D721Med (cell line): ENCODE measurements around the gene DAZAP1.

Experiments used
- DNase-seq: peaks from one replicate; pipeline ENCODE4 v3.0.0; 2011; ENCODE audit warnings: low spot score; ENCODE audit not compliant: insufficient read length
- FAIRE-seq: peaks from 2 replicates; lab custom pipeline; 2011; peaks lifted over from hg19 to GRCh38; lab: Jason Lieb, UNC
- CTCF ChIP-seq: IDR thresholded peaks from 2 replicates; pipeline ENCODE4 v1.5.1; 2012; ENCODE audit warnings: mild to moderate bottlenecking, control low read depth; ENCODE audit not compliant: insufficient read depth; ENCODE audit errors: missing control alignments

The DAZAP1 gene

GRCh38 chr19:1389033-1389940, 18.1 kb upstream of the DAZAP1 start:
- no peak for DNase-seq
- FAIRE-seq, result no peak

GRCh38 chr19:1390890-1391423, 16.4 kb upstream of the DAZAP1 start:
- FAIRE-seq (no peak), DNase-seq (no peak)
- no peak for TF ChIP-seq CTCF

More at GRCh38 chr19:1389033-1389940, 18.1 kb upstream of the DAZAP1 start:
- no peak for TF ChIP-seq CTCF

- no peak for TF ChIP-seq CTCF
- FAIRE-seq, result no peak
- DNase-seq, result no peak
These were observed 15.0 kb upstream of the DAZAP1 start for GRCh38 chr19:1392407-1392806.

- DNase-seq, result no peak
- no peak for FAIRE-seq
- TF ChIP-seq CTCF, result no peak
These were observed 14.4 kb upstream of the DAZAP1 start for GRCh38 chr19:1392939-1393530.

GRCh38 chr19:1393841-1394240, 13.5 kb upstream of the DAZAP1 start:
- TF ChIP-seq CTCF, result no peak
- DNase-seq (no peak), FAIRE-seq (no peak)

- TF ChIP-seq CTCF, result no peak
- FAIRE-seq (no peak), DNase-seq (no peak)
These were observed 12.9 kb upstream of the DAZAP1 start for GRCh38 chr19:1394252-1395193.
